ENCODE data around the gene PLA2G4E.

Gene PLA2G4E

DNA sequence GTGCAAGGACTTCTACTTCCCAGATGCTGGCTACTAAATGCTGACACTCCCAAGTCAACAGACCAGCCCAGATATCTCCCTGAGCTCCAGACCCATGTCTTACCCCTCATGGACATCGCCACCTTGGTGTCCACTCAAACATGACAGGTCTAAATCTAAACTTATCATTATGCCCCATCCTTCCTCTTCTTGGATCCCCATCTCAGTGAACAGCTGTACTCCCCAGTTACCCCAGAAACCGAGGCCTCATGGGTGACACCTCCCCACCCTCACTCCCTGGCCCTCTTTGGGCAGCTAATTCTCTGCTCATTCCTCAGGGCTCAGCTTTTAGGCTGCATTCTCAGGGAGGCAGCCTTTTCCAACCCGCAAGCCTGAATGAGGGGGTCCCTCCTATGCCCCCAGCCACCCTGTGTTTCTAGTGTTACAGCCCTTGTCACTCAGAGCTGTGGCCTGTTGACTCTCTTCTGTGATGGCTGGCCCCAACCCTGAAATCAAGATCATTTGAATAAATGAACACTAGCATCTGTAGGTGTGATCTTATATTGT is 53.8 kb downstream of the PLA2G4E start:
- no peak for DNase-seq (ENCODE audit: low read depth)
- no peak for TF ChIP-seq CTCF (conservative IDR thresholded peaks at IDR 0.05; ENCODE audit: low read depth, low read length)
- H3K4me3 ChIP-seq (ENCODE audit: low read depth, low read length): no peak overlapping the region

GRCh38 chr15:41966414-41966812 is 54.4 kb downstream of the PLA2G4E start:
- TF ChIP-seq CTCF (conservative IDR thresholded peaks at IDR 0.05; ENCODE audit: low read depth, low read length): no peak
- no peak for DNase-seq (ENCODE audit: low read depth)
- H3K4me3 ChIP-seq (ENCODE audit: low read depth, low read length): no peak overlapping the region

GRCh38 chr15:41965441-41966413 is 55.1 kb downstream of the PLA2G4E start:
- no peak for TF ChIP-seq CTCF (conservative IDR thresholded peaks at IDR 0.05; ENCODE audit: low read depth, low read length)
- no peak for DNase-seq (ENCODE audit: low read depth)
- H3K4me3 ChIP-seq (ENCODE audit: low read depth, low read length): no peak overlapping the region

DNA sequence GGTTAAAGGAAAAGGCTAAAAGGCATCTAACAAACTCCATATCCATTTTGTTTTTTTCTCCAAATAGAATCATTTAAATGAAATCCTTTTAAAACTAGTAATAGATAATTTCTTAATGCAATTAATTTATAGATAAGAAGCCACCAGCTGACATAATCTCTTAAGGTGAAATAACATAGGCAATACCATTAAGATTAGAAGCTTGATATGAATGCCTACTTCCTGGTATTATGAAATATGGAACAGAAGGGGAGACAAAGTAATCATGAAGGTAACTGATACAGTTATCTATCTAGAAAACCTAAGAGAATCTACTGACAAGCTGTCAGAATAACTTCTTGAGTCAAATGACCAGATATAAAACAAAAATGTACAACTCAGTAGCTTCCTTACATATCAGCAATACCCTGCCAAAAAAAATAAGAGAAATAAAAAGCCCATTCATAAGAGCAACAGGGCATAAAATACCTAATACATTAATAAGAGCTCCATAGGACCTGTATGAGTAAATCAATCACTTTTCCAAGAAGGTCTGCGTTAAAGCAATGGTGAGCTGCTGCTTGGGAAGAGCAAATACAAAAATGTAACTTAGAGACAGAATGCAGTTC is 59.1 kb downstream of the PLA2G4E start:
- TF ChIP-seq CTCF (conservative IDR thresholded peaks at IDR 0.05; ENCODE audit: low read depth, low read length): no peak
- DNase-seq (ENCODE audit: low read depth): no peak
- no peak overlapping the region for H3K4me3 ChIP-seq (ENCODE audit: low read depth, low read length)

DNA sequence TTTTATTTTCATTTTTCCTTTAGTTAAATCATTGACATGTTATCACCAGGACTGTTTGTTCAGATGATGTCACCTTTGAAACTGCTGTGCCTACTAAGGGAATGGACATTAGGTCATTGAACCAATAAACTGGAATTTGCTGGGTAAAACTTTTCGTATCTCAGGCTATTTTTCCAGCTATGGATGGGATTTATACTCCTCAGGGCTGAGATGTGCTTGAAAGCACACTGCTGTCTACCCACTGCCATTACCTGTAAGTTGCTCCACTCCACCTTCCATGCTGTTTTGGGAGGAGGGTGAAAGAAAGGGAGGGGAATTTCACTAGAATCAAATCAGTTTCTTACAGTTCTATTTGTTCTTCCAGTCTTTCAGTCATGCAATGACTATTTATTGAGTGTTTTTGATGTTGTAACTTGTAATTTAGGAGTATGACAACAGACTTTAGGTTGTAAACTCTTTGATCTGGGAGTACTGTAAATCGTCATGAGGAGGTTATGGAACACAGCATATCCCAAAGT is 59.8 kb downstream of the PLA2G4E start:
- no peak overlapping the region for H3K4me3 ChIP-seq (ENCODE audit: low read depth, low read length)
- no peak for TF ChIP-seq CTCF (conservative IDR thresholded peaks at IDR 0.05; ENCODE audit: low read depth, low read length)
- DNase-seq (ENCODE audit: low read depth): peak; percentile 42

DNA sequence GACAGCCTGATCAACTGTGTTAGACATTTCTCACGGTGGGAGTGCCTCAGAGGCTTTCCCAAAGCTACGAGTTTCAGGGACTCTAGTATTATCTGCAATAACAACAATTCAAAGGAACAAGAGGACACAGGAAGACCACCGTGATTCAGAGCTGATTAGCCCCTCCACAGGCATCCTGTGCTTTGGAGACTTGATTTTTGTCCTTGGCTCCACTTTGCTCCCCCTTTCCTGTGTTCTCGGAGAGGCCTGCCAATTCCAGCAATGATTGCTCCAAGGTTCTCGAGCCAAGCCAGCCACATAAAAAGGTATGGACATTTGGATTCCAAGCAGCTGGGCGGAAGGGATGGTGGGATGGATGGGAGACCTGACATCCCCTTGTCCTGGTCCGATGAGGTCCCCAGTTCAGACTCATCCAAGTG is 62.8 kb downstream of the PLA2G4E start:
- DNase-seq (ENCODE audit: low read depth): no peak
- H3K4me3 ChIP-seq (ENCODE audit: low read depth, low read length): no peak overlapping the region
- TF ChIP-seq CTCF (conservative IDR thresholded peaks at IDR 0.05; ENCODE audit: low read depth, low read length): no peak
